VCaP (cell line): Measurements from ENCODE around the gene CMC1.

Source experiments
- H3K27ac ChIP-seq: fragments of 450-650 bp; 2 replicates; pipeline ENCODE4 v1.5.1; 2017
- TF ChIP-seq, protein P1 (sequence below): fragments of 450-650 bp; conservative IDR thresholded peaks from 2 replicates; pipeline ENCODE4 v1.5.1; 2017; ENCODE audit warnings: mild to moderate bottlenecking, moderate library complexity

CMC1 gene

DNA sequence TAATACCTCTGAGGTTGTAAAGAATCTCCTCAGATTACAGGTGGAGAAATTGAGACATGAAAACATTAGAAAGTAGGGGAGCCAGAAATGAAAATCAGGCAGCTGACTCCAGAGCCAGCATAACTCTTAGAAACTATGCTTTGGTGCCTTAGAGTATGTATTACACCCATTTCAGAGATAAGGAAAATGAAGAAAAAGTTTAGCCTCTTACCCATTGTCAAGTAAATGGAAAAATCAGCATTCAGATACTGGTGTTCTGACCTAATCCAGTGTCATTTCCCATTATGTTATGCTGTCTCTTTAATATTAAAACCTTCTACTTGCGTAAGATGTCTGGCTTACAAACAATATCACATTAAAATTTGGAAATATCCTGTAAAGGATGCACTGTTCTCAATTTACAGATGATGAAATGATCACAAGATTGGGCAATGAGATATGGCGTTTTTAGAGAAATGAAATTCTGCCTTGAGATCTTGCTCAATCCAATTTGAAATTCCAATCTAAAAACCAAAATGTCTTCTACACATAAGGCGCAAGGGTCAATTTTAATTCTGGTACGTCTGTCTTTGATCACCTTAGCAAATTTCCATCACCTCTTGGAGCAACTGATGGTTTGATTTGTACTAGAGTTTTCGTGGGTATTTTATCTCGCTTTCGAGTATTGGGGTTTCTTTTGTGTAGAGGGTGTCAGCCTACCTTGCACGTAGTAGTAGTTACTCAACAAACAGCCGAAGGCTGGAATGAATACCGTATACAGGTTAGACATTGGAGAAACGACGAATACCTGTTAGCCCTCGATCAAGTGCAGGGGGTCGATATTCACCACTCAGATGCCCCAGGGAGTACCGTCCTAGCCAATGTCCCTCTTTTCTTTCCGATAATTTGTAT is 106.2 kb downstream of the CMC1 start:
- TF ChIP-seq, protein P1, sequence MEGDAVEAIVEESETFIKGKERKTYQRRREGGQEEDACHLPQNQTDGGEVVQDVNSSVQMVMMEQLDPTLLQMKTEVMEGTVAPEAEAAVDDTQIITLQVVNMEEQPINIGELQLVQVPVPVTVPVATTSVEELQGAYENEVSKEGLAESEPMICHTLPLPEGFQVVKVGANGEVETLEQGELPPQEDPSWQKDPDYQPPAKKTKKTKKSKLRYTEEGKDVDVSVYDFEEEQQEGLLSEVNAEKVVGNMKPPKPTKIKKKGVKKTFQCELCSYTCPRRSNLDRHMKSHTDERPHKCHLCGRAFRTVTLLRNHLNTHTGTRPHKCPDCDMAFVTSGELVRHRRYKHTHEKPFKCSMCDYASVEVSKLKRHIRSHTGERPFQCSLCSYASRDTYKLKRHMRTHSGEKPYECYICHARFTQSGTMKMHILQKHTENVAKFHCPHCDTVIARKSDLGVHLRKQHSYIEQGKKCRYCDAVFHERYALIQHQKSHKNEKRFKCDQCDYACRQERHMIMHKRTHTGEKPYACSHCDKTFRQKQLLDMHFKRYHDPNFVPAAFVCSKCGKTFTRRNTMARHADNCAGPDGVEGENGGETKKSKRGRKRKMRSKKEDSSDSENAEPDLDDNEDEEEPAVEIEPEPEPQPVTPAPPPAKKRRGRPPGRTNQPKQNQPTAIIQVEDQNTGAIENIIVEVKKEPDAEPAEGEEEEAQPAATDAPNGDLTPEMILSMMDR, result no peak
- peak overlapping the region; percentile 97 for H3K27ac ChIP-seq

DNA sequence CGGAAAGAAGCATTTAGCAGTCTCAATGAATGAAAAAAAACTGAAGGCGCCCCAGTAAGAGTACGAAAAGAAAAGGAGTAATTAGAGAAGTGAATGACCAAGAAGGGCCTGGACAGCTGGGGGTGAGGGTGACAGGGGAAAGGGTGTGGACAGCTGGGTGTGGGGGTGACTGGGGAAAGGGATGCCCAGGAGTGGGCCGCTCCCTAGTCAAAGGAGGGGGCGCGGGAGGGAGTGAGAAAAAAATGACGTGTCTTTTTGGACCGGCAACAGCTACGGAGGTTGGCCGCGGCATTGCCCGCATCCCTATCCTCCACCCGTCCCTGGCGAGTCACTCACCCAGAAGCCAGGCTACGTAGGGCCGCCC is 106.8 kb downstream of the CMC1 start:
- TF ChIP-seq, protein P1, result no peak

DNA sequence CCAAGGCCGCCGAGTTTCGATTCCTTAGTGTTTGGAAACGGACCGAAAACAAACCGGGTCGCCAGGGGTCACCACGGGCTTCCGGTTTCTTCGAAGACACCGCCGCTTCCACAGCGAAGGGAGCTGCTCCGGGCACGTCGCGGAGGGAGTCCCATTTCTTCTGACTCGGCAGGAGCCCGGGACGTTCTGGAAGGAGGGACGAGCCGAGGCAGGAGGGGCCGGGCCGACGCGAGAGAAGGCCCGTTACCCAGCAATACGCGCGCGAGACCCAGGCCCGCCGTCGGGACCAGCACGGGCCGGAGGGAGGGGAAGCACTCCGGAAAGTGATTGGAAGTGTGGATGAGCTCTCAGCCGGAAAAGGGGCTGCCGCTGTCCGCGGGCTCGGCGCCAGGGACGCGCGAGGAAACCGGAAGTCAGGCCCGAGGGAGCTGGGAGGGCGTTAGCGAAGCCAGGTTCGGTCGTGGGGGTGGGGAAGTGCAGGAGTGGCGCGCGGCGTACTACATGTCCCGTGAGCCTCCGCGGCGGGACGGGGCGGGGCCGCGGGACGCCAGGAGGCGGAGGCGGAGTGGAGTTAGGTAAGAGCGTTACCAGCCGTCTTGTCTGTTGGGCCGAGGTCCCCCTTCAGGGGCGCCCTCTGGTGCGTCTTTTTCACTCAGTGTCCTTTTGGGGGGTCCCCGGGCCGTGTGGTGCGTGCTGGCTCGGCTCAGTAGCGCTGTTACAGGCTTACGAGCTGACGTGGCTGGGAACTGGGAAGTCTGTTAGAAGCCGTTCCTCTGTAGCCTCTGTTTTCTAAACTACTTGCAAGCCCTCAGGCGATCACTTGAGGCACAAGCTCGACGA is 107.4 kb downstream of the CMC1 start, which contains the start of the genes AZI2 and ZCWPW2:
Gene AZI2 (minus strand): TSS at position 196 of the 840 bp plus-strand sequence. CDS start 8,207 bp downstream, outside the sequence.
Gene ZCWPW2 (plus strand): TSS at position 93 of the 840 bp plus-strand sequence. CDS start 64,348 bp downstream, outside the sequence.
- peak within 1 kb of the TSS; percentile 97 for H3K27ac ChIP-seq
- TF ChIP-seq, protein P1, result peak; percentile 32

More for the DNA sequence above, 106.8 kb downstream of the CMC1 start:
- peak overlapping the region; percentile 97 for H3K27ac ChIP-seq

DNA sequence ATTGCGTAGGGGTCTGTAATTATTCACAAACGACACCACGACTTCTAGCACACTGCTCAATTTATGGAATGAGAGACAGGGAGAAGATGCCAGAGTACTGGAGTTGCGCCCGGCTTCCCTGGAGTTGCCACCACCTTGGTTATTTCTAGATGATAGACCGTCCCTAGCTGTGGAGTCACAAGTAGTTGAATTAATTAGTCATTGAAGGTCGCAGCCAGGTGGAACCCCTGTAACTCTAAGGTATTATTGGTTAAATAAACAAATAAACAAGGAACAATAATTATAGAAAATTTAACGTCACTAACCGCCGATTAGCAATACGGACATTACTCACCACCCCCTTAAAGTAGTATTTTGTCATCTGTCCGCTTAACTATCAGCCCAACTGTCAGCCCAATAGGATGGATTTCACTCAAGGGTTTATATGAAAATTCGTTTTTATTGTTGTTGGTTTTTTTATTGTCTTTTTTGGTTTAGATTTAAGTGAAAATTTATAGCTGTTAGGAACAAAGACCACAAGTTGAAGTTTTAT is 108.1 kb downstream of the CMC1 start:
- peak overlapping the region; percentile 97 for H3K27ac ChIP-seq
- TF ChIP-seq, protein P1, result 0 out of 2 replicates have a peak, but pooled peaks have one; percentile 8
